ENCODE measurements around the gene GRK4.
A peak's percentile ranks its signal among the peaks of the same experiment; 100 is the strongest.

GRK4 gene

DNA sequence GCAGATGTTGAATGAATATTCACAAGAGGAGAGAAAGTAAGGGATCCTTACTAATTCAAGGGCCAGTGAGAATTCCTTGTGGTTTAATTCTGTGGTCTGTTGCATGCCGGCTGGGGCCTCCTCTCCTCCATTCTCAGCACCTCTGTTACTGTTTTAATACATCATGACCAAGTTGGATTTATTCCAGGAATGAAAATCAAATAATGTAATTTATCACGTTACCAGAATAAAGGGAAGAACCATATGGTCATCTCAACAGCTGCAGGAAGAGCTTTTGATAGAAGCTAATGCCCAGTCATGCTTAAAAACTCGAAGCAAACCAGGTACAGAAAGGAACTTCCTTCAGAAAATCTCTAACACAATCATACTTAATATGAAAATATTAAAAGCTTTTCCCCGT is 54.1 kb downstream of the GRK4 start:
- DNase-seq = no peak

DNA sequence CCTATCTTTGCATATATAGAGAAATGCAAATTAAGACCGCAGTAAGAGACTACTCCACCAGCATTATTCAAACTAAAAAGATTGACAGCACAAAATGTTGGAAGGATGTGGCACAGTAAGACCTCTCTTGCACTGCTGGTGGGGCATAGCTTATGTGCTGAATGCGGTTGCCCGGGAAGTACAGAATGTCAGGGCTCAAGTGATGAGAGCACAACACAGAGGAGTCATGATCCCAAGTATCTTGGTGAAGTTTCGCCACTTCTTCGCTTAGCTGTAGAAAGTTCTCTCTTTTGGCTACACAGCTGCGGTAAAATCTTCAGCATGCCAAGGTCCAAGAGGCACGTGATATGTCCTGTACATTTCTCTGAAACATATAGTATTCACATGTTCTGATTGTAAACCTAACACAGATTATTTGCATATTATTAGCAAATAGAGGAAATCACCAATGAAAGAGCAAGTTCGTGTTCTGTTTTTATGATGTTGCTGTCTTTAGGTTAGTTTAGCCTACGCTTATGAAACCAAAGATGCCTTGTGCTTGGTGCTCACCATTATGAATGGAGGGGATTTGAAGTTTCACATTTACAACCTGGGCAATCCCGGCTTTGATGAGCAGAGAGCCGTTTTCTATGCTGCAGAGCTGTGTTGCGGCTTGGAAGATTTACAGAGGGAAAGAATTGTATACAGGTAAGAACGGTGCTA is 55.9 kb downstream of the GRK4 start:
- DNase-seq = no peak

DNA sequence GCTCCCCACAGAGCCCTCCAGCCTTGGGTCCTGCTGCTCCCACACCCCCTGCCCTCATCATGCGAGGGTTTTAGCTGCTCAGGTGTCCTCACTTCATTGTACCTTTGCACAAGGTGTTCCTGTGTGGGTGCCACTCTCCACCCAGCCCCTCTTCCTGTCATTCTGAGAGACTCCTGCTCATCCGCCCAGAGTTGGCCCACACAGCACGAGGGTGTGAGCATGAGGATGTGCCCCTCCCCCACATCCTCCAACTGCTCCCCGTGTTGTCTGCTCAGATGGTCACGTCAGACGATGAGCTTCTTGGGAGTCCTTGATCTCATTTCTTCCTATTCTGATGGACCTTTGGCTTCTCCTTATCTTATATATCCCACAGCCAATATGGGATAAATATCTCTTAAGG is 57.8 kb downstream of the GRK4 start:
- DNase-seq = no peak

DNA sequence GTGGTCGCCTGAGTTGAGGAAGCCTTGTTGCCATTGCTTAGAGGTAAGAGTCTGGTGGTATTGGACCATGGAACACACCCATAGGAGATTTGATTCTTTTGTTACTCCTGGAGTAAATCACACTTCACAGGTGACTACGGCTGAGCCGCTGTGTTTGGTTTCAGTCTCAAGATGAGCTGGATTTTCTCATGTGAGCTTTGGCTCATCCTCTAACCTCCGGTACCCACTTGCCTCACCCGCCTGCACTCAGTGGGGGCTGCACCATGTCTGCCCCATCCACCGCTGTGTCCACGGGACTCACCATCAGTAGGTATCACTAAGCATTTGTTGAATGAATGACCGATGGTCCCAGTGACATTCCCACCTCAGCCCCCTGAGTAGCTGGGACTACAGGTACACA is 58.3 kb downstream of the GRK4 start:
- no peak for DNase-seq

DNA sequence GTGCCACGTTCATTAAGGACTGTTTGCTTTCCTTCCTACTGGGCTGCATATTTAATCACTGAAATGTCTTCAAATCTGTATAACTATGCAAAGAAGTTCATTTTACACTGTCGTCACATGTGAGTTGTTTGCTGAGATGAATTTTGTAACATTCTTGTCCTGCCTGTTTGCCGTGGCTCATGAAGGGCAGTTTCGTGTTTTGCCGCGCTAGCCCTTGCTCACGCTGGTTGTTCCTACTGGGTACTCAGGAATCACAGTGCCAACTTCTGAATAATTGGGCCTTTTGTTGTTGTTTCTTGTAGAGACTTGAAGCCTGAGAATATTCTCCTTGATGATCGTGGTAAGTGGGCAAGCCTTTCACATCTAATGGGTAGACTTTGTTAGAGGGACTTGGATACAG is 58.7 kb downstream of the GRK4 start:
- DNase-seq = no peak

DNA sequence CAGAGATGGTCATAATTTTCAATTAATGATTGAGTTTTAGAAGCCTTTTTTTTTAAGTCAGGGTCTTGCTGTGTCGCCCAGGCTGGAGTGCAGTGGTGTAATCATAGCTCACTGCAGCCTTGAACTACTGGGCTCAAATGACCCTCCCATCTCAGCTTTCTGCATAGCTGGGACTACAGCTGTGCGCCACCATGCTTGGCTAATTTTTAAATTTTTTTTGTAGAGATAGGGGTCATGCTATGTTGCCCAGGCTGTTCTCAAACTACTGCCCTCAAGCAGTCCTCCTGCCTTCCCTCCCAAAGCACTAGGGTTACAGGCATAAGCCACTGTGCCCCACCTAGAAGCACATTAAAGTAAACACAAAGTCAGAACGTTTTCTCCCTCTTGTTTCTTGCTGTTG is 59.3 kb downstream of the GRK4 start:
- DNase-seq = no peak

DNA sequence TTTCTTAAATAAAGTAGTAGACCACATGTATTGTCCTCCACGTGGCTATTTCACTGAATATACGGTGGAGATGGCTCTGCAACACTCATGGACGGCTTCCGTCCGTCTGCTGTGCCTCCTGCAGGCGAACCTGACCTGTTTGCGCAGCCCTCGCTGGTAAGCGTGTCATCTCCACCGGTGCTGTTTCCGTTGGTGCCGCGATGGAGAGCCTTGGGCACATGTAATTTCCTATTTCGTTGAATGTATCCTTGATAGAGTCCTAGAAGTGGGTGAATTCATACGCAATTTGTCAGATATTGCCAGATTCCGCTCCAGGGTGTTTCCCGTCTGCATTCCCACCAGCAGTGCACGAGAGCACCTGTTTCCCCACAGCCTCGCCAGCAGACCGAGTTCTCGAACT is 62.5 kb downstream of the GRK4 start:
- DNase-seq = no peak

DNA sequence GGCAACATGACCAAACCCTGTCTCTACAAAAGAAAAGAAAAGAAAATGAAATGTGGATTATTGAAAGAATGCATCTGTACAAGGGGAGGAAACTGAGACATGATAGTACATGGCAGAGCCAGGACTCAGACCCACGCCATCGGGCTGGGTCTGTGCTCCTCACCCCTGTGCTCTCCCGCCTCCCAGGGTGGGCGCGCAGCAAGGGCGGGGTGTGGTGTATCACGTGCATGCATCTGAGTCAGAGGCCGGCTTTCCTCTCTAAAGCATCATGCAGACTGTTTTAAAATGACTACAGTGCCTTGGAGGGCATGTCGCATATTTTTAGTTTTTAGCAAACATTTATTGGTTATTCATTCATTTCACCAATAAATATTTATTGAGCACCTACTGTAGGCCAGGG is 63.2 kb downstream of the GRK4 start:
- no peak for DNase-seq

DNA sequence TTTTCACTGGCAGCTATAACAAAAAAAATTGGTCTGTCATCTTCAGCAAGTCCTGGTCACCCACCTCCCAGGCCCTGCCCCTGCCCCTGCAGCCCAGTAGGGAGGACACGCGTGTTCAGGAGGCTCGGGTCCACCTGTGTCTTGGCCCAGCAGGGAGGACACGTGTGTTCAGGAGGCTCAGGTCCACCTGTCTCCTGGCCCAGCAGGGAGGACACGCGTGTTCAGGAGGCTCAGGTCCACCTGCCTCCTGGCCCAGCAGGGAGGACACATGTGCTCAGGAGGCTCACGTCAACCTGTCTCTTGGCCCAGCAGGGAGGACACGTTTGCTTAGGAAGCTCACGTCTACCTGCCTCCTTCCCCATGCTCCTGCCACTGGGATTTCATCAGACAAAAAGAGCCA is 66.1 kb downstream of the GRK4 start:
- no peak for DNase-seq

DNA sequence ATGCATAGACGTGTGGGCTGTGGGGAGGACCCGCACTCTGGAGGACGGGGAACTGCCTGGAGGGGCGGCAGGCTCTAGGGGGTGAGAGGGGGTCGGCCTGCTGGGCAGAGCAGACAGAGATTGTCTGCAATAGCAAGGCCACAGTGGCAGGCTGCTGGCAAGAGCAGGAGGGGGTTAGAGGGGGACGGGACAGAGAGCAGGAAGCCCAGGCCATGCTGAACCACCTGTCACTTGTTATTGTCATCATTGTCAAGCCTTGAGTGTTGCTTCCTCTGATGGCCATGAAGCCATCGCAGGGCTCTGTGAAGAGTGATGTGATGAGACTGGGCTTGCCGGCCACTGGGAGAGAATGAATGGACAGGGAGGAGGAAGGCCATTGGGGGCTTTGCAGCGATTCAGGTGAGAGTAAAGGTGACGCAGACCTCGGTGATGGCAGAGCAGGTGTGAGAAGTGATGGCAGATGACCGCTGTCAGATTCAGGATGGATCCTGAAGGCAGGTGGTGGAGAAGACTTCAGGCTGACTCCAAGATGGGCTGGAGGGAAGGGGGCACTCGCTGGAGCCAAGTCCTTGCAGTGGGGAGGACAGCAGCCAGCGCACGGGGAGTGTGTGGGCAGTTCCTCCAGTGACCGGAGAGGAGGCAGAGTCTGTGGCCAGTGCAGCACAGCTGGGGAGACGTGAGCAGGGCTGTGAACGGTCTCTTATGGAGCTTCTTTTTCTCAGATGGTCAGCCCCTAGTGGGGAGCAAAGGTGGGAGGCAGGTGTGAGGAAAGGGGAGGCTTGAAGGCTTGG is 67.4 kb downstream of the GRK4 start:
- DNase-seq = no peak

DNA sequence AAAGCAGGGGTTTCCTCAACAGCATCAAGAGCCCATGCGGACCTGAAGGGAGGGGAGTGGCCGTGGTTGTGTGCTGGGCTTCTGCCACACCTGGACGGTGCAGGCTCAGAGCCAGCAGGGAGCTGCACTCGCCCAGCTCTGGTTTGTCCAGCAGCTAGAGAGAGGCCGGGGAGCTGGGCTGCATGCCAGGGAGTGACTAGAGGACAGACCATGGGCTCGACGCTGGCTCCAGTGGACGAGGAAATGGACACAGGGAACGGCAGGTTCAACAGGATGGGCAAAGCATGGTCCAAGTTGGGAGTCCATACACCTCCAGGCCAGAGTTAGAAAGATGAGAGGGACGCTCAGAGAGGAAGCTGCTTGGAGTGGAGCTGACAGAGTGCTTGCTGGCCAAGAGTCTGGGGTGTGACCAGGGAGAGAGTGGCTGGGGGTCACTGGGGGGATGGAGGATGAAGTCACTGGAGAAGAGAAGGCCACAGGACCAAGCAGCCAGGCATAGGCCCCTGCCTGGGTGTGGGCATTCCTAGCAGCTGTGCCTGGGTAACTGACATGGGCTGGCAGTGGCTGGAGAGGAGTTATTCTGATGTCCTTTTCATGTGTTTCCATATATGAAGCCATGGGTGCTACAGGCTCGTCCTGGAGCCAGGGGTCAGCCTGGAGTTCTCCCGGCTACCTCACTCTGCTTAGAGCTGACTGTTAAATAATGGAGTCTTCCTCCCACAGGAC is 68.1 kb downstream of the GRK4 start:
- DNase-seq = no peak

DNA sequence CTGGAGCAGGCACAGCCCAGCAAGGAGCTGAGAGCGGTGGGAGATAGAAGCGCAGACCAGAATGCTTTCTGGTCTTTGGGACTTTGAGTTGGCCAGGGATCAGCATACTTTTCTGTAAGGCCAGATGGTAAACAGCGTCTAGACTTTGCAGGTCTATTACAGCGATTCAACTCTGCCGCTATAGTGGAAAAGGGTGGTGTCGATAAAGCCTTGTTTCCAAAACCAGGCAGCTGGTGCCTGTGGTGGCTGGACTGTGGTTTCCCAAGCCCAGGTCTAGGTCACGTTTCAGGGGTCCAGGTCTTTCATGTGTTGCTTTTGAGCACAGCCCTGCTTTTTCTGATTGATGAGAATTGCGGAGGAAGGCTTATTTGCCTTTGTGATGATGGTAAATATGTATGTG is 70.9 kb downstream of the GRK4 start:
- DNase-seq = no peak

DNA sequence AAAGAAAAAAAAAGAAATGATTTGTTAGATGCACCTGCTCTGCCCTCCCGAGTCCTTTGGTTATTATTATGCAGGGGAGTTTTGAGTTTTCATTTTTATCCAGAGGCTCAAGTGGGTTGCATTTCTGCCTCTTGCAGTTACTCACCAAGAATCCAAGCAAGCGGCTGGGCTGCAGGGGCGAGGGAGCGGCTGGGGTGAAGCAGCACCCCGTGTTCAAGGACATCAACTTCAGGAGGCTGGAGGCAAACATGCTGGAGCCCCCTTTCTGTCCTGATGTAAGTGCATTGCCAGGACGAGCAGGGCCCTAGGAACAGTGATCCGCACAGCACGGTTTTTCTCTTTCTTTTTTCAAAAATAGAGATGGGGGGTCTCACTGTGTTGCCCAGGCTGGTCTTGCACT is 71.9 kb downstream of the GRK4 start:
- no peak for DNase-seq

DNA sequence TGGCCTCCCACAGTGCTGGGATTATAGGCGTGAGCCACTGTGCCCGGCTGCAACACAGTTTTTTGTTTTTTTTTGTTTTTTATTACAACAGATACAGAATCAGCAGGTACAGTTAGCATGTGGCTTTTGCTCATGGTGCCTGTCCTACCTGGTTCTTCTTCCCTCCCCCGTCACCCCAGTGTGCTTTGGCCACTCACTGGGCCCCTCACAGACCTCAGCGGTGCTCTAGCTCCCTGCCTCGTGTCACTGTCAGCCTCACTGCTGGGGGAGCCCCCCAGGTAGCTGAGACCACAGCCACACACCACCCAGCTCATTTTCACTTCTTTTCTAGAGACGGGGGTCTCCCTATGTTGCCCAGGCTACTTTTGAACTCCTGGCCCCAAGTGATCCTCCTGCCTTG is 72.3 kb downstream of the GRK4 start:
- no peak for DNase-seq

DNA sequence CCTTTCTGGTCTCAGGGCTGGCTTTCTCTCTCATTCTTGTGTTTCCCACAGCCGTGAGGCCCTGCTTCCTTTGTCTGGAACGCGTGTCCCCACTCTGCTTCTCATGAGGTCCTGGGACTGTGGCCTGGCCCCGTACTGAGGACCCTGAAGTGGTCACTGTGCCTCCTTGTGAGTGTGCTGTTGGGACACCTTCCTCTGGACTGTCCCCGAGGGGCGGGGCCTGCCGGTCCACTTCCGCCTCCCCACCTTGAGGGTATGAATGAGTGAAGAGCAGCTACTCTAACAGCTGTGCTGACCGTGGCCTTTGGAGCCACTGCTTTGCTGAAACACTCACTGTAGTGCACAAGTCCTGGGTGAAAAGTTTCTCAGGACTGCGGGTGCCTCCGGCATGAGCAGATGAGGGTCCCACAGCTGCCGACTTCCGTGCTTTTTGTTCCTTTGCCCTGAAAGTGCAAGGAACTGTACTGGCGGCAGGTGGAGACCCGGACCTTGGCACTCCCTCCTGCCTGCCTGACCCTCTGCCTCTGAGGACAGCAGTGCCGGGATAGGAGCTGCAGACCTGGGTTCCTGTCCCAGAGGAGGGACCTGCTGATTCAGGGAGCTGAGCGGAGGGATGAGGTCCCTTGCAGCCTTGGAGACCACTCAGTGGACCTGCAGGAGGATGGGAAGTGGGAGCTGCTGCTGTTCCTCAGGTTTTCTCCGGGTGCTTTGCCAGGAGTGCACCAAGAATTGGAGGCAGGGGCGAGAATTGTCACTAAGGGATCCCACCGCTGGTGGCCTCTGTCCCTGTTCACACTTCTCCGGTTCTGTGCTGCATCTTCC is 73.0 kb downstream of the GRK4 start:
- DNase-seq = no peak

DNA sequence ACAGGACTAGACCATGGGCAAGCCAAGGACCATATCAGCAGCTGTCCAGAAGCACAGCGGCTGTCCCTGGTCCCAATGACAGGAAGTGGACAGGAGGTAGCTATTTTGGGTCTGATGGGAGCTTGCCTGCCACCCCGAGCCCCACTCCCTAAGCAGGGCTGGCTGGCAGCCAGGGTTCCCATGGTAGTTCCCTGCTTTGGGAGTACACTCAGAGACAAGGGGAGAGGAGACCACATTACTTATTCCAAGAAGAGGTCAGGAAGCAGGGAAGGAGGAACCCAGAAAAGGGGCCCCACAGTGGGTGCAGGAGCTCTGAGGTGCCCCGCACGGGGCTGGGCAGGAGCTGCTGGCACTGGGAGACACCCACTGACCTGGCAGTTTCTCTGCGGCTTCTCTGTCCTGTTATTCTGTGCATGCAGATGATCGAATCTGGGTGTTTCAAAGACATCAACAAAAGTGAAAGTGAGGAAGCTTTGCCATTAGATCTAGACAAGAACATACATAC is 74.6 kb downstream of the GRK4 start:
- DNase-seq = no peak

DNA sequence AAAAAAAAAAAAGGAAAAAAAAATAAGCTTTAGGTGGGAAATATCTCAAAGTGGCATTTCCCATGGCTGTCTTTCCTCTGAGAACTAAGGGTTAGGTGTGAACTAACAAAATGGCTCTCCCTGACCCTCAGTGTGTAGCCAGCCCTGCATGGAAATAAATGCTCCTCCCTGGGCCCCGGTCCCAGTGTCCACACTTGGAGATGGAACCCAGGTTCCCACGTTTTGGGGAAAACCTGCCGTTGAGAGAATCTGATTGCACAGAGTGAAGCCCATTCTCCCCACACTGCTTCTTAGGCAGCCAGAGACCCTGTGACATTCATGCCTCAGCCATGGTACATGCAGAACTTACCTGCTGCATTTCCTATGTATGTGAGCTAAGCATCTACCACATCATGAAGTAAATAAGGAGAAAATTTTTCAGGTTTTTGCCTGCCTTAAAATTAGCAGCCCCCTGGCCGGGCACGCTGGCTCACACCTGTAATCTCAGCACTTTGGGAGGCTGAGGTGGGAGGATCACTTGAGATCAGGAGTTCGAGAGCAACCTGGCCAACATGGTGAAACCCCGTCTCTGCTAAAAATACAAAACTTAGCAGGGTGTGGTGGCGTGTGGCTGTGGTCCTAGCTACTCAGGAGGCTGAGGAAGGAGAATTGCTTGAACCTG is 76.5 kb downstream of the GRK4 start:
- DNase-seq = no peak

DNA sequence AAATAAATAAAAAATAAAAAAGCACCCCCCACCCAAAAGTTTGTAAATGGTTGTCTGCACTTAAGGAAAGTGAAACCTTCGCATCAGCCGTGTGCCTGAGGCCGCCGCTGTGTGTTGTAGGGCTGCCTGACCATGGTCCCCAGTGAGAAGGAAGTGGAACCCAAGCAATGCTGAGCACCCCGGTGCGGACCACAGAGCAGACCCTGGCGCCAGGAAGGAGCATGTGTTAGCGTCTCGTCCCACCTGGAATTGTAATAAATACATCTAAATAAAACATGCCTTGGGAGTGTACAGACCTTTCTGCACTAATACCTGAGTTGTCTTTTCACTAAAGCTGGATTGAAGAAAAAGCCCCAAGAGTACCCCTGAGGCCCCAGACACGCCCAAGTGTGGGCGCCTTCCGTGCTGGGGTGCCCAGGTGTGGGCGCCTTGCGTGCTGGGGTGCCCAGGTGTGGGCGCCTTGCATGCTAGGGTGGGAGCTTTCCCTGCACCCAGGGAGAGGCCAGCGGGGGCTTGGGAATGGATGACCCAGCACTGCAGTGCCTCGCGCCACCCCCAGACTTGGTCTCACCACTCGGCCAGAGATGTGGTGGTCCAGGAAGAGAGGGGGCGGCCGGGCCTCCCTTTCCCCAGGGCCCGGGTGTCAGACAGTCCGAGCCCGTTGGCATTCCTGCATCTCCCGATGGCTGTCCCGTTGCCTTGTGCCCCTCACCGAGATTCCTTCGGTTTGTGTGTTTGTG is 77.3 kb downstream of the GRK4 start:
- no peak for DNase-seq

DNA sequence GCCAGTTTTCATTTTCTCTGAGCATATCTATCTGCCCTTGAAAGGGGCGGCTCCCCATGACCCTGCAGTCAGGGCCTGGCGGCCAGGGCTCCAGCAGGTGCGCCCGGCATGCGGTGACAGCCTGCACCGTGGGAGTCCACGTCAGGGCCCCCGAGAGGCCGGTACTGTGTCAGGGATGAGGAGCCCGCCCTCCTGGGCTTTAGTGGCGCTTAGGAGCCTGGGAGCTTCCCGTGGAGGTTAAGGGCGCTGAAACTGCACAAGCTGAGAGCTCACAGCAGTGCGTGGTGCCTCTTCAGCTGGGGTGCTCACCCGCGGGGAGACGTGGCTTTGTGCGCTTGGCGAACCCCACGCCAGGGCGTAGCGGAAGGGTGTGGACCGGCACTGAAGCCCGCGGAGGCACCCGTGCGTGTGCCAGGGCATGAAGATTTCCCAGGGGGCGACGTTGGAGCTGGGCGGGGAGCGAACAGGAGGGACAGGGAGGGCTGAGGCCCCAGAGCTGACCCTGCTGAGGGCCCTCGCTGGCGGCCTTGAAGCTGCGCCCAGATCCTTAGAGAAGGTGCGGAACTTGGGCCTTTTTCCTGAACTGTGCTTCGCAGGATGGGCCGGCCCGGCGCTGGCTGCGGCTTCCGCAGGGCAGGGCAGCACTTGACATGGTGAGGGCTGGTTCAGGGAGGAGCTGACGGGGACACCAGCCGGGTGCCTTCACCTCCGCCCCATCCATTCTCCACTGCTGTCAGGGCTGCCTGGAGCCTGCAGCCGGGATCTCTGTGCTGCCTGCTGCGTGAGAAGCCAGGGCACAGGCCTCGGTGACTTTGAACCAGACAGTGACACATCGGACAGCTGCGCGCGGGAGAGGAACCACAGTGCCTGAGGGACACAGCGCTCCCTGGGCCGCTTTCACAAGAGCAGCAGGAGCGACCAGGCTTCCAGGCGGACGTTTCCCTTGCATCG is 78.1 kb downstream of the GRK4 start:
- peak; percentile 24 for DNase-seq

DNA sequence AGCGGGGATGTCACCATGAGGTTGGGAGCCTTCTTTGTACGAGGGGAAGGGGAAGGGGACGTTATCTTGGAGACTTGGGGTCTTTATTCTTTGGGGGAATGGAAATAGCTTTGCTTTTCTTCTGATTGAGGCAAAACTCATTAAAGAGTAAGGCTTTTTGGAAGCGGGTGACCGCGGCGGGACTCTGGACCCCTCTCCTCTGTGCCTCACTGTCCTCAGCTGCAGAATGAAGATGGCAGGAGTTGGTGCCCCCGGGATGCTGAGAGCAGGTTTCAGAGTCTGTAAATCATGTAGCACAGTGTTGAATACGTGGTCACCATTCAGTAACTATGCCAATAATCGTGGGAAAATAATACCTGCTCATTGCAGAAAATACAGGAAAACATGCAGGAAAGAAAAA is 78.9 kb downstream of the GRK4 start:
- no peak for DNase-seq
